ENCODE data around the gene RPA1. TPM values are rescaled to one million over a fixed set of nuclear protein-coding genes. Genes with fewer than 3 reads are reported as not detected.

RPA1 gene
- total RNA-seq, 1 experiment from 2014 or later: 211 TPM

GRCh38 chr17:1897105-1897656 lies 67.4 kb downstream of the RPA1 start:
- no peak for TF ChIP-seq EZH2 (IDR thresholded peaks at IDR 0.05; ENCODE audit: borderline replicate concordance, low read depth, low read length, poor library complexity, severe bottlenecking)
- no peak for TF ChIP-seq CTCF (conservative IDR thresholded peaks at IDR 0.05; ENCODE audit: low read depth, low read length)
- Histone ChIP-seq H3K9me3 (ENCODE audit: low read depth, low read length, poor library complexity, severe bottlenecking) (no peaks in the 10 kb centered on the region), H3K4me3 (ENCODE audit: low read depth, low read length, poor library complexity, severe bottlenecking) (no peak overlapping the region), H3K27ac (ENCODE audit: low read depth, low read length, poor library complexity, severe bottlenecking) (no peak overlapping the region), H3K27me3 (replicated peaks; ENCODE audit: insufficient read depth, low read depth, low read length, poor library complexity) (no peaks in the 10 kb centered on the region), H3K36me3 (ENCODE audit: insufficient read depth, low read length, poor library complexity, severe bottlenecking) (peaks cover 50% of the 10 kb centered on the region), H3K4me1 (ENCODE audit: insufficient read depth, low read length, poor library complexity, severe bottlenecking) (no peaks in the 10 kb centered on the region)
- BruUV-seq (replicated peaks): TSS peak; percentile 89
- ChIA-PET POLR2A (ENCODE audit: low non-redundant PET) (no interaction called here), CTCF (no interaction called here)
- intact Hi-C loops (cut with micrococcal nuclease; ENCODE audit: unreplicated experiment): no loop called here
- DNase-seq (ENCODE audit: low spot score): no peak

GRCh38 chr17:1898332-1898731 lies 68.5 kb downstream of the RPA1 start:
- CTCF ChIA-PET: no interaction called here
- no peak overlapping the region for H3K4me3 ChIP-seq (ENCODE audit: low read depth, low read length, poor library complexity, severe bottlenecking)
- POLR2A ChIA-PET (ENCODE audit: low non-redundant PET): no interaction called here

GRCh38 chr17:1898872-1899271 lies 69.1 kb downstream of the RPA1 start:
- ChIA-PET CTCF (no interaction called here), POLR2A (ENCODE audit: low non-redundant PET) (no interaction called here)
- no TSS peak for BruUV-seq (replicated peaks)
- Histone ChIP-seq H3K27me3 (replicated peaks; ENCODE audit: insufficient read depth, low read depth, low read length, poor library complexity) (no peaks in the 10 kb centered on the region), H3K4me1 (ENCODE audit: insufficient read depth, low read length, poor library complexity, severe bottlenecking) (no peaks in the 10 kb centered on the region), H3K36me3 (ENCODE audit: insufficient read depth, low read length, poor library complexity, severe bottlenecking) (peaks cover 39% of the 10 kb centered on the region), H3K9me3 (ENCODE audit: low read depth, low read length, poor library complexity, severe bottlenecking) (no peaks in the 10 kb centered on the region), H3K4me3 (ENCODE audit: low read depth, low read length, poor library complexity, severe bottlenecking) (no peak overlapping the region), H3K27ac (ENCODE audit: low read depth, low read length, poor library complexity, severe bottlenecking) (no peak overlapping the region)
- intact Hi-C loops (cut with micrococcal nuclease; ENCODE audit: unreplicated experiment): no loop called here
- no peak for DNase-seq (ENCODE audit: low spot score)
- TF ChIP-seq CTCF (conservative IDR thresholded peaks at IDR 0.05; ENCODE audit: low read depth, low read length) (no peak), EZH2 (IDR thresholded peaks at IDR 0.05; ENCODE audit: borderline replicate concordance, low read depth, low read length, poor library complexity, severe bottlenecking) (no peak)

More at GRCh38 chr17:1898332-1898731, 68.5 kb downstream of the RPA1 start:
- intact Hi-C loops (cut with micrococcal nuclease; ENCODE audit: unreplicated experiment): no loop called here
- H3K27ac ChIP-seq (ENCODE audit: low read depth, low read length, poor library complexity, severe bottlenecking): no peak overlapping the region
- H3K36me3 ChIP-seq (ENCODE audit: insufficient read depth, low read length, poor library complexity, severe bottlenecking): peaks cover 44% of the 10 kb centered on the region
- BruUV-seq (replicated peaks): no TSS peak
- H3K4me1 ChIP-seq (ENCODE audit: insufficient read depth, low read length, poor library complexity, severe bottlenecking): no peaks in the 10 kb centered on the region
- H3K9me3 ChIP-seq (ENCODE audit: low read depth, low read length, poor library complexity, severe bottlenecking): no peaks in the 10 kb centered on the region
- DNase-seq (ENCODE audit: low spot score): no peak
- no peak for TF ChIP-seq EZH2 (IDR thresholded peaks at IDR 0.05; ENCODE audit: borderline replicate concordance, low read depth, low read length, poor library complexity, severe bottlenecking)
- no peak for TF ChIP-seq CTCF (conservative IDR thresholded peaks at IDR 0.05; ENCODE audit: low read depth, low read length)
- no peaks in the 10 kb centered on the region for H3K27me3 ChIP-seq (replicated peaks; ENCODE audit: insufficient read depth, low read depth, low read length, poor library complexity)
